A673 (cell line): ENCODE measurements around the gene RACK1. TPM values are rescaled to one million over a fixed set of nuclear protein-coding genes. Genes with fewer than 3 reads are reported as not detected.
"Not testable (repeated sequence)": the region's sequence is repeated elsewhere in the genome, so short reads cannot be mapped to it uniquely, and the experiment has no call there.

Experiments used
- BruUV-seq: library from RNA; stranded (reverse); fragments of 400-500 nt; replicated peaks from 2 replicates; lab custom pipeline; 2021; lab: Mats Ljungman, UMichigan
- CTCF ChIA-PET: fragments of 300-600 bp; sonication (Branson Sonifier 250); formaldehyde crosslinking; loops from one replicate; lab custom pipeline; 2022; ENCODE audit warnings: antibody characterized with exemption; lab: Charles Lee
- POLR2A ChIA-PET: fragments of 300-600 bp; sonication (Branson Sonifier 250); formaldehyde crosslinking; loops from one replicate; lab custom pipeline; 2022; ENCODE audit warnings: antibody characterized with exemption; ENCODE audit not compliant: low non-redundant PET; lab: Charles Lee
- DNase-seq: peaks from one replicate; pipeline ENCODE4 v3.0.0-alpha.2; 2015; ENCODE audit warnings: low spot score
- H3K27ac ChIP-seq: fragments of 200-600 bp; sonication (generic); 2 replicates; pipeline ENCODE4 v1.5.1; 2016; ENCODE audit warnings: mixed run types, low read depth, mild to moderate bottlenecking, mixed read lengths, antibody characterized with exemption, low read length; ENCODE audit not compliant: poor library complexity, severe bottlenecking
- H3K27me3 ChIP-seq: fragments of 200-600 bp; sonication (generic); replicated peaks from 2 replicates; pipeline ENCODE4 v1.6.1; 2017; ENCODE audit warnings: mixed run types, low read depth, mild to moderate bottlenecking, mixed read lengths, antibody characterized with exemption, low read length; ENCODE audit not compliant: insufficient read depth, poor library complexity
- H3K36me3 ChIP-seq: fragments of 200-600 bp; sonication (generic); 2 replicates; pipeline ENCODE4 v1.6.1; 2016; ENCODE audit warnings: mixed run types, mild to moderate bottlenecking, mixed read lengths, antibody characterized with exemption, low read length; ENCODE audit not compliant: insufficient read depth, poor library complexity, severe bottlenecking
- H3K4me1 ChIP-seq: fragments of 200-600 bp; sonication (generic); 2 replicates; pipeline ENCODE4 v1.6.1; 2017; ENCODE audit warnings: mixed run types, mild to moderate bottlenecking, mixed read lengths, antibody characterized with exemption, low read length; ENCODE audit not compliant: insufficient read depth, poor library complexity, severe bottlenecking
- H3K4me3 ChIP-seq: fragments of 200-600 bp; sonication (generic); 2 replicates; pipeline ENCODE4 v1.5.1; 2016; ENCODE audit warnings: low read depth, mixed run types, mild to moderate bottlenecking, mixed read lengths, low read length; ENCODE audit not compliant: poor library complexity, severe bottlenecking
- H3K9me3 ChIP-seq: fragments of 200-600 bp; sonication (generic); 2 replicates; pipeline ENCODE4 v1.6.1; 2016; ENCODE audit warnings: mixed run types, low read depth, mild to moderate bottlenecking, mixed read lengths, antibody characterized with exemption, low read length; ENCODE audit not compliant: poor library complexity, severe bottlenecking
- EZH2 ChIP-seq: fragments of 200-600 bp; sonication (generic); IDR thresholded peaks from 2 replicates; pipeline ENCODE4 v1.6.1; 2017; ENCODE audit warnings: borderline replicate concordance, low read depth, mild to moderate bottlenecking, mixed read lengths, antibody characterized with exemption, low read length; ENCODE audit not compliant: poor library complexity, severe bottlenecking
- intact Hi-C: fragments of 100-400 bp; cut with micrococcal nuclease; formaldehyde crosslinking; loops from one replicate; pipeline ENCODE4 v1.10.0; 2022; ENCODE audit not compliant: unreplicated experiment
- total RNA-seq: library from RNA; stranded (reverse); gene quantifications from 2 replicates; pipeline ENCODE4 v1.2.3, GENCODE V29; 2021
- TF ChIP-seq, protein P1 (sequence below): fragments of 300-800, 200-600 bp; sonication (generic); conservative IDR thresholded peaks from 2 replicates; pipeline ENCODE4 v1.5.1; 2017; ENCODE audit warnings: low read depth, mild to moderate bottlenecking, antibody characterized with exemption, low read length, moderate library complexity, mixed read lengths

Gene RACK1
- total RNA-seq, 1 experiment from 2014 or later: 1,719 TPM

DNA sequence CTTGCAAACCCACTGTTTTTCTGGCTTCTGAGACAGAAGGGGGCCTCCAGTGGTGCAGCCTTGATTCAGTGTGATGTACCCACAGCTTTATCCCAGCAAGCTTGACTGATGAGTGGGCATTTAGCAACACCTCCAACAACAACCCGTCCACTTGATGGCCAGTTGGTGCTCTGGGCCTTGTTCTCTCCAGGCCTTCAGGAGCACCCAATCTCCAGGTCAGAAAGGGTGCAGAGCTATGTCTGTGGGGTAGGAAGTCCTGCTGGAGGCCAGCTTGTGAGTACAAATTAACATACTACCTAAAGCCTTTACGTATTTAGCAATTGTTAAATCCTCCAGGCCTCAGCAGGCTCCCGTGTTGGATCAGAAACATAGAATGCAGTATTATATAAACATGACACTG is 27.4 kb upstream of the RACK1 start:
- DNase-seq: no peak
- H3K27ac ChIP-seq: no peak overlapping the region
- BruUV-seq: no TSS peak
- POLR2A ChIA-PET: no interaction called here
- intact Hi-C loops: no loop called here
- H3K9me3 ChIP-seq: no peaks in the 10 kb centered on the region
- no peak for TF ChIP-seq EZH2
- no peak overlapping the region for H3K4me3 ChIP-seq
- CTCF ChIA-PET: no interaction called here
- H3K4me1 ChIP-seq: no peaks in the 10 kb centered on the region
- no peaks in the 10 kb centered on the region for H3K36me3 ChIP-seq
- H3K27me3 ChIP-seq: no peaks in the 10 kb centered on the region

DNA sequence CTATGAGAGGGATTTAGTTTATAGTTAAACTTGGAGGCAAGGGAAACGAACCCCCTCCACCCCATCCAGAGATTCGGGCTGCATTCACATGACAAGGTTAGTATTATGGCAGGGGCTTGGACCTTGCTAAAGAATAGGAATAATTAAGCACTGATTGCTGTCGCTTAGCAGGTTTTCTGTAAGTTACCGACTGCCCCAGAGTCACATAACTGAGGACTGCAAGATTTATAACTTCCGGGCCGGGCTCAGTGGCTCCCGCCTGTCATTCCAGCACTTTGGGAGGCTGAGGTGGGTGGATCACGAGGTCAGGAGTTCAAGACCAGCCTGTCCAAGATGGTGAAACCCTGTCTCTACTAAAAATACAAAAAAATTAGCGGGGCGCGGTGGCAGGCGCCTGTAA is 24.2 kb upstream of the RACK1 start:
- H3K4me1 ChIP-seq, H3K36me3 ChIP-seq, POLR2A ChIA-PET, H3K27me3 ChIP-seq, H3K9me3 ChIP-seq, H3K4me3 ChIP-seq, DNase-seq, BruUV-seq, H3K27ac ChIP-seq, intact Hi-C loops, CTCF ChIA-PET: not testable (repeated sequence)

DNA sequence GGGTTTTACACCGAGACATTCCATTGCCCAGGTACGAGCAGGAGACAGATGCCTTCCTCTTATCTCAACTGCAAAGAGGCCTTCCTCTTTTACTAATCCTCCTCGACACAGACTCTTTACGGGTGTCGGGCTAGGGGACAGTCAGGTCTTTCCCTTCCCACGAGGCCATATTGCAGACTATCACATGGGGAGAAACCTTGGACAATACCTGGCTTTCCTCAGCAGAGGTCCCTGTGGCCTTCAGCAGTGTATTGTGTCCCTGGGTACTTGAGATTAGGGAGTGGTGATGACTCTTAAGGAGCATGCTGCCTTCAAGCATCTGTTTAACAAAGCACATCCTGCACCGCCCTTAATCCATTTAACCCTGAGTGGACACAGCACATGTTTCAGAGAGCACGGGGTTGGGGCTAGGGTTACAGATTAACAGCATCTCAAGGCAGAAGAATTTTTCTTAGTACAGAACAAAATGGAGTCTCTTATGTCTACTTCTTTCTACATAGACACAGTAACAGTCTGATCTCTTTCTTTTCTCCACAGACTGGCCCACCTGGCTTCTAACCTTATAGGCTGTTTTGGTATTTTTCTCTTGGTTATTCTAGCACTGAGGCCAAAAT is 23.7 kb upstream of the RACK1 start:
- POLR2A ChIA-PET, H3K9me3 ChIP-seq, H3K27ac ChIP-seq, BruUV-seq, H3K27me3 ChIP-seq, H3K36me3 ChIP-seq, DNase-seq, CTCF ChIA-PET, intact Hi-C loops, H3K4me1 ChIP-seq, H3K4me3 ChIP-seq: not testable (repeated sequence)

DNA sequence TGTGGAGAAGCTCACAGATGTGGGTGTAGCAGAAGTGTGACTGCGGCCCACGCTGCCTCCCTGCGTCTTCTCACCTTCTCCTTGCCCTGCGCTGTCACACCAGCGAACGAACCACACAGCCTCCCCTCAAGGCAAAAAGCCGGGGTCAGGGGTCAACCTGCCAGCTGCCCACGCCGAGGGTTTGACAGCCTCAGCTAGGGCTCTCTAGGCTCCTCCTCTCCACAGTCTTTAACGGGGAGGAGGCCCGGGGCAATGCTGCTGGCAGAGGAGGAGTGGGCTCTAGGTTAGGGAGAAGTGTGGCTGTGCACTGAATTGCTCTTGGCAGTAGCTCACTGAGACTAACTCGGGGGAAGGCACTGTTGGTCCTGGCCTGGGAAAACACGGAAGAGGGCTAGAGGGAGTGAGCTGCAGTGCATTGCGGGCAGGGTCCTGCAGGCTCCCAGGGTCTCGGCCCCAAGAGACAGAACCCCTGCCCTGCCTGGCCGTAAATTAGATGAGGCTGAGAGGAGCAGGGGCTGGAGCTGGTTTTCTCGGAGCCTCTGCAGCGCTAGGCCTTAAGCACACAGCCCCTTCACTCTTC is 21.5 kb upstream of the RACK1 start:
- DNase-seq: no peak
- ChIA-PET POLR2A (no interaction called here), CTCF (no interaction called here)
- no peaks in the 10 kb centered on the region for H3K9me3 ChIP-seq
- H3K4me3 ChIP-seq: no peak overlapping the region
- BruUV-seq: no TSS peak
- no peak for TF ChIP-seq EZH2
- TF ChIP-seq, protein P1, sequence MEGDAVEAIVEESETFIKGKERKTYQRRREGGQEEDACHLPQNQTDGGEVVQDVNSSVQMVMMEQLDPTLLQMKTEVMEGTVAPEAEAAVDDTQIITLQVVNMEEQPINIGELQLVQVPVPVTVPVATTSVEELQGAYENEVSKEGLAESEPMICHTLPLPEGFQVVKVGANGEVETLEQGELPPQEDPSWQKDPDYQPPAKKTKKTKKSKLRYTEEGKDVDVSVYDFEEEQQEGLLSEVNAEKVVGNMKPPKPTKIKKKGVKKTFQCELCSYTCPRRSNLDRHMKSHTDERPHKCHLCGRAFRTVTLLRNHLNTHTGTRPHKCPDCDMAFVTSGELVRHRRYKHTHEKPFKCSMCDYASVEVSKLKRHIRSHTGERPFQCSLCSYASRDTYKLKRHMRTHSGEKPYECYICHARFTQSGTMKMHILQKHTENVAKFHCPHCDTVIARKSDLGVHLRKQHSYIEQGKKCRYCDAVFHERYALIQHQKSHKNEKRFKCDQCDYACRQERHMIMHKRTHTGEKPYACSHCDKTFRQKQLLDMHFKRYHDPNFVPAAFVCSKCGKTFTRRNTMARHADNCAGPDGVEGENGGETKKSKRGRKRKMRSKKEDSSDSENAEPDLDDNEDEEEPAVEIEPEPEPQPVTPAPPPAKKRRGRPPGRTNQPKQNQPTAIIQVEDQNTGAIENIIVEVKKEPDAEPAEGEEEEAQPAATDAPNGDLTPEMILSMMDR: no peak
- H3K36me3 ChIP-seq: peaks cover 7% of the 10 kb centered on the region
- intact Hi-C loops: no loop called here
- H3K4me1 ChIP-seq: no peaks in the 10 kb centered on the region
- H3K27ac ChIP-seq: no peak overlapping the region
- H3K27me3 ChIP-seq: no peaks in the 10 kb centered on the region
